IPS-NIHi11 (cell line): Measurements from ENCODE around the gene ITM2B.

Experiments
- DNase-seq: peaks from one replicate; pipeline ENCODE4 v3.0.0; 2012; ENCODE audit warnings: mixed read lengths, low spot score

Gene ITM2B

GRCh38 chr13:48260970-48261369 is 28.0 kb downstream of the ITM2B start:
- no peak for DNase-seq

- DNase-seq = no peak
Measured at GRCh38 chr13:48263196-48263595, 30.2 kb downstream of the ITM2B start.

- DNase-seq = no peak
Measured at GRCh38 chr13:48264058-48264457, 31.1 kb downstream of the ITM2B start.

- no peak for DNase-seq
Measured at GRCh38 chr13:48265217-48265815, 32.3 kb downstream of the ITM2B start.

- DNase-seq = no peak
Measured at GRCh38 chr13:48266150-48266549, 33.1 kb downstream of the ITM2B start.

GRCh38 chr13:48266701-48267639 is 34.0 kb downstream of the ITM2B start:
- no peak for DNase-seq

GRCh38 chr13:48268019-48268418 is 35.0 kb downstream of the ITM2B start:
- no peak for DNase-seq

- no peak for DNase-seq
Measured at GRCh38 chr13:48273346-48273745, 40.3 kb downstream of the ITM2B start.

GRCh38 chr13:48275507-48275906 is 42.5 kb downstream of the ITM2B start:
- DNase-seq = no peak

GRCh38 chr13:48278806-48279205 is 45.8 kb downstream of the ITM2B start:
- DNase-seq = no peak

- DNase-seq = no peak
Measured at GRCh38 chr13:48281556-48281955, 48.5 kb downstream of the ITM2B start.

- DNase-seq = no peak
Measured at GRCh38 chr13:48291730-48292129, 58.7 kb downstream of the ITM2B start.

GRCh38 chr13:48292650-48293049 is 59.6 kb downstream of the ITM2B start:
- DNase-seq = no peak

GRCh38 chr13:48294653-48295052 is 61.6 kb downstream of the ITM2B start:
- DNase-seq = no peak

GRCh38 chr13:48295271-48295670 is 62.3 kb downstream of the ITM2B start:
- no peak for DNase-seq

- no peak for DNase-seq
Measured at GRCh38 chr13:48296528-48296927, 63.5 kb downstream of the ITM2B start.

GRCh38 chr13:48297131-48297786 is 64.3 kb downstream of the ITM2B start:
- no peak for DNase-seq

GRCh38 chr13:48299591-48299990 is 66.6 kb downstream of the ITM2B start:
- DNase-seq = no peak

GRCh38 chr13:48302871-48303358 is 69.9 kb downstream of the ITM2B start:
- peak; percentile 12 for DNase-seq

GRCh38 chr13:48303359-48304142 is 70.5 kb downstream of the ITM2B start, which contains the start of gene RB1:
RB1 (plus strand) TSS chr13:48303751; CDS start chr13:48303913, 162 bp downstream.
- DNase-seq = peak; percentile 91

- DNase-seq = no peak
Measured at GRCh38 chr13:48304143-48304876, 71.3 kb downstream of the ITM2B start.
